HepG2 (cell line): Measurements from ENCODE around the gene CCK. TPM values are rescaled to one million over a fixed set of nuclear protein-coding genes. Genes with fewer than 3 reads are reported as not detected.

Source experiments
- ATAC-seq: fragments of 200-7000 bp; cut with Tn5 transposase; 3 replicates; pipeline ENCODE4 v1.9.1; 2020; ENCODE audit warnings: mild to moderate bottlenecking, moderate library complexity
- BruUV-seq: library from RNA; stranded (reverse); fragments of 400-500 nt; replicated peaks from 2 replicates; lab custom pipeline; 2021; lab: Mats Ljungman, UMichigan
- CTCF ChIA-PET: fragments of 300-600 bp; formaldehyde crosslinking; extraction: SDS; loops from one replicate; lab custom pipeline; 2021; ENCODE audit warnings: low total read pairs, inconsistent platforms, low intra/inter-chr PET ratio; lab: Yijun Ruan, JAX
- POLR2A ChIA-PET: fragments of 350-600 bp; sonication (Branson Sonifier 250); formaldehyde crosslinking; loops from one replicate; lab custom pipeline; 2020; ENCODE audit warnings: antibody characterized with exemption, inconsistent platforms; lab: Yijun Ruan, JAX
- DNase-seq: peaks from one replicate; pipeline ENCODE4 v3.0.0-alpha.2; 2015; ENCODE audit warnings: low spot score
- FAIRE-seq: peaks from 3 replicates; lab custom pipeline; 2011; peaks lifted over from hg19 to GRCh38; lab: Jason Lieb, UNC
- H2AFZ ChIP-seq: one replicate; pipeline ENCODE4 v1.6.1; 2011; ENCODE audit warnings: low read length, inconsistent platforms
- H3K27ac ChIP-seq: fragments of 300-600 bp; 3 replicates; pipeline ENCODE4 v1.8.0; 2011; ENCODE audit warnings: mixed run types, mild to moderate bottlenecking, mixed read lengths, low read length, inconsistent platforms; ENCODE audit not compliant: insufficient read depth; ENCODE audit errors: extremely low read length
- H3K27me3 ChIP-seq, 2 experiments: fragments of 200-600 bp in 1 of 2; 2 replicates in 1 of 2; 3 replicates in 1 of 2; pipeline versions ENCODE4 v1.6.0 to v1.8.0; 2011; ENCODE audit warnings: low read length in 2 of 2, mild to moderate bottlenecking in 2 of 2, moderate library complexity in 2 of 2, inconsistent platforms in 1 of 2; ENCODE audit not compliant: insufficient read depth in 2 of 2, control insufficient read depth in 1 of 2
- H3K36me3 ChIP-seq, 2 experiments: fragments of 200-600 bp in 1 of 2; replicated peaks in 1 of 2; 2 replicates in 1 of 2; 3 replicates in 1 of 2; pipeline versions ENCODE4 v1.5.1 to v1.8.0; 2011; ENCODE audit warnings: low read length in 2 of 2, inconsistent platforms in 1 of 2; ENCODE audit not compliant: insufficient read depth in 2 of 2, control insufficient read depth in 1 of 2
- H3K4me1 ChIP-seq: 2 replicates; pipeline ENCODE4 v1.5.1; 2012; ENCODE audit warnings: low read length, inconsistent platforms; ENCODE audit not compliant: insufficient read depth
- H3K4me2 ChIP-seq: 2 replicates; pipeline ENCODE4 v1.6.0; 2011; ENCODE audit warnings: low read depth, low read length, inconsistent platforms
- H3K4me3 ChIP-seq, 3 experiments: fragments of 200-600 bp in 1 of 3; sonication (generic), shearing (Covaris generic) in 1 of 3; replicated peaks in 1 of 3; 2 replicates each; pipeline ENCODE4 v1.5.1; 2011 to 2016; ENCODE audit warnings: low read length in 3 of 3, inconsistent platforms in 2 of 3, low read depth in 2 of 3, mild to moderate bottlenecking in 2 of 3, control low read depth in 1 of 3, mixed read lengths in 1 of 3; ENCODE audit not compliant: insufficient read depth in 1 of 3
- H3K79me2 ChIP-seq: one replicate; pipeline ENCODE4 v1.6.1; 2011; ENCODE audit warnings: low read length, inconsistent platforms; ENCODE audit not compliant: insufficient read depth
- H3K9ac ChIP-seq: 2 replicates; pipeline ENCODE4 v1.6.0; 2011; ENCODE audit warnings: mild to moderate bottlenecking, low read depth, low read length, inconsistent platforms; ENCODE audit not compliant: insufficient read depth
- H3K9me3 ChIP-seq: 2 replicates; pipeline ENCODE4 v1.5.1; 2012; ENCODE audit warnings: mild to moderate bottlenecking, low read length
- H4K20me1 ChIP-seq: 2 replicates; pipeline ENCODE4 v1.6.0; 2011; ENCODE audit warnings: inconsistent platforms, mild to moderate bottlenecking, low read length, moderate library complexity; ENCODE audit not compliant: insufficient read depth
- CTCF ChIP-seq: sonication (generic); formaldehyde crosslinking; IDR thresholded peaks from 2 replicates; pipeline ENCODE4 v1.5.0; 2020; ENCODE audit warnings: mild to moderate bottlenecking, missing genetic modification reagents, moderate library complexity
- PRDM15 ChIP-seq: sonication (generic); formaldehyde crosslinking; IDR thresholded peaks from 2 replicates; pipeline ENCODE4 v1.4.0; 2020; ENCODE audit warnings: missing genetic modification reagents
- SP4 ChIP-seq: sonication (generic); formaldehyde crosslinking; IDR thresholded peaks from 2 replicates; pipeline ENCODE4 v1.8.1; 2023; ENCODE audit warnings: mild to moderate bottlenecking, missing genetic modification reagents
- STAG1 ChIP-seq: sonication (generic); formaldehyde crosslinking; IDR thresholded peaks from 2 replicates; pipeline ENCODE4 v1.4.0; 2020; ENCODE audit warnings: missing genetic modification reagents
- WGBS: methylation state at CpG from one replicate; pipeline ENCODE4 v1.1.6; 2017; ENCODE audit warnings: low lambda C conversion rate; 5-methylcytosine and 5-hydroxymethylcytosine counted together
- in situ Hi-C: cut with HindIII; loops from 2 replicates; pipeline ENCODE4 v1.10.0; 2017; ENCODE audit warnings: low pct_unique_long_range_greater_than_20kb; ENCODE audit not compliant: extremely low pct_ligation_motif_present
- intact Hi-C: fragments of 100-400 bp; cut with micrococcal nuclease; formaldehyde crosslinking; loops from one replicate; pipeline ENCODE4 v1.10.0; 2022; ENCODE audit not compliant: unreplicated experiment
- polyA plus RNA-seq, 8 experiments: library from polyadenylated mRNA; depleted of rRNA in 3 of 8; stranded (reverse) in 7 of 8; unstranded in 1 of 8; fragments of >200 nt; fragmentation: Illumina TruSeq in 4 of 8; extraction: Trizol in 4 of 8; gene quantifications; 2 replicates each; pipeline versions ENCODE4 v1.2.1 to v1.2.3, GENCODE V29; 2011 to 2016; ENCODE audit warnings: low read depth in 4 of 8, missing spikeins in 1 of 8, mixed read lengths in 1 of 8; ENCODE audit not compliant: insufficient read depth in 1 of 8
- total RNA-seq, 5 experiments: library from RNA; depleted of rRNA; stranded (reverse); fragments of >200 nt; fragmentation: Illumina TruSeq; extraction: Trizol; gene quantifications; 2 replicates each; pipeline ENCODE4 v1.2.3, GENCODE V29; 2016; ENCODE audit warnings: low read depth in 1 of 5

Gene CCK
- total and polyA plus RNA-seq, 2 of the 13 experiments (the other 11 are each of a cell fraction or from before 2014, with no cell fraction given) = not detected

GRCh38 chr3:42229266-42229941 lies 36.6 kb downstream of the CCK start:
- Histone ChIP-seq H3K36me3 (peaks cover 1 to 3% of the 10 kb centered on the region in 2 experiments; a peak in 1 of 5 replicates), H3K4me3 (no peak overlapping the region), H3K27ac (no peak overlapping the region), H3K4me2 (no peak overlapping the region), H3K9me3 (no peaks in the 10 kb centered on the region), H3K9ac (no peak overlapping the region), H2AFZ (no peak overlapping the region), H3K27me3 (peaks cover 0 to 12% of the 10 kb centered on the region in 2 experiments; a peak in 1 of 5 replicates), H3K79me2 (no peaks in the 10 kb centered on the region), H4K20me1 (no peaks in the 10 kb centered on the region), H3K4me1 (peaks cover 12% of the 10 kb centered on the region)
- POLR2A ChIA-PET = no interaction called here
- WGBS = 48% methylated on average over 5 of the region's 5 CpGs
- DNase-seq = no peak
- no TSS peak for BruUV-seq
- intact Hi-C loops = no loop called here
- in situ Hi-C loops = loop anchor here (10.0 to 25.0 kb wide), 2 partner anchors 305 to 608 kb away; no protein-coding TSS in a partner anchor
- ATAC-seq = peak; percentile 19; the same call in 2 of the 3 replicates
- CTCF ChIA-PET = interaction anchor here (1.1 to 2.9 kb wide), 7 partner anchors 18 to 601 kb away, joined by 3 to 25 read pairs (median 6); no protein-coding TSS in a partner anchor
- FAIRE-seq = no peak
- TF ChIP-seq PRDM15 (CRISPR knock-in tag) = no peak

- BruUV-seq = no TSS peak
- intact Hi-C loops = no loop called here
- no peak overlapping the region for H3K4me2 ChIP-seq
These were observed 37.2 kb downstream of the CCK start for GRCh38 chr3:42228796-42229195.

More at GRCh38 chr3:42228796-42229195, 37.2 kb downstream of the CCK start:
- Histone ChIP-seq H3K4me3 (no peak overlapping the region), H3K79me2 (no peaks in the 10 kb centered on the region), H4K20me1 (no peaks in the 10 kb centered on the region), H3K27ac (no peak overlapping the region), H3K9me3 (no peaks in the 10 kb centered on the region), H3K4me1 (peaks cover 12% of the 10 kb centered on the region), H2AFZ (no peak overlapping the region), H3K36me3 (peaks cover 1 to 9% of the 10 kb centered on the region in 2 experiments; a peak in 3 of 5 replicates), H3K9ac (no peak overlapping the region), H3K27me3 (peaks cover 0 to 8% of the 10 kb centered on the region in 2 experiments; a peak in 1 of 5 replicates)
- FAIRE-seq (no peak), DNase-seq (peak; percentile 20), ATAC-seq (no peak)
- CTCF ChIA-PET = interaction anchor here (0.6 to 2.9 kb wide), 4 partner anchors 110 to 311 kb away, joined by 3 to 25 read pairs (median 8); no protein-coding TSS in a partner anchor
- POLR2A ChIA-PET = no interaction called here
- TF ChIP-seq STAG1 (CRISPR knock-in tag) (peak; percentile 57), SP4 (no peak), CTCF (CRISPR knock-in tag) (peak; percentile 41)
- WGBS = 9% methylated on average over 5 of the region's 5 CpGs
- in situ Hi-C loops = loop anchor here (10.0 to 25.0 kb wide), 2 partner anchors 306 to 609 kb away; no protein-coding TSS in a partner anchor
